H1 (cell line): Measurements from ENCODE around the gene TEKT3. TPM values are rescaled to one million over a fixed set of nuclear protein-coding genes. Genes with fewer than 3 reads are reported as not detected.

Source experiments
- CREB1 ChIP-seq: IDR thresholded peaks from 2 replicates; pipeline ENCODE4 v1.6.1; 2012; ENCODE audit warnings: inconsistent platforms
- E2F6 ChIP-seq: IDR thresholded peaks from 2 replicates; pipeline ENCODE4 v1.6.1; 2012; ENCODE audit warnings: inconsistent platforms
- GTF2F1 ChIP-seq: IDR thresholded peaks from 2 replicates; pipeline ENCODE4 v1.6.1; 2012; ENCODE audit warnings: low read depth, low read length, improper control_type of control experiment, borderline replicate concordance
- NANOG ChIP-seq: IDR thresholded peaks from 2 replicates; pipeline ENCODE4 v1.6.1; 2011; ENCODE audit warnings: low read length, low read depth, mild to moderate bottlenecking, inconsistent platforms; ENCODE audit not compliant: insufficient read depth, poor library complexity, severe bottlenecking
- SIN3A ChIP-seq, 2 experiments: IDR thresholded peaks in 1 of 2; conservative IDR thresholded peaks in 1 of 2; 2 replicates each; pipeline ENCODE4 v1.6.1; 2011 to 2012; ENCODE audit warnings: low read length in 2 of 2, improper control_type of control experiment in 1 of 2, low read depth in 1 of 2, mild to moderate bottlenecking in 1 of 2
- SRF ChIP-seq: IDR thresholded peaks from 2 replicates; pipeline ENCODE4 v1.6.1; 2011; ENCODE audit warnings: mild to moderate bottlenecking, low read depth, low read length, moderate library complexity
- YY1 ChIP-seq: IDR thresholded peaks from 2 replicates; pipeline ENCODE4 v1.6.1; 2011; ENCODE audit warnings: low read depth, mild to moderate bottlenecking, low read length
- polyA plus RNA-seq, 7 experiments: library from polyadenylated mRNA; depleted of rRNA in 3 of 7; stranded (reverse) in 5 of 7; unstranded in 2 of 7; fragments of >200 nt in 5 of 7; fragments of 200-250 nt in 2 of 7; gene quantifications; 1 replicate in 5 of 7; 2 replicates in 1 of 7; 4 replicates in 1 of 7; pipeline versions ENCODE4 v1.2.1 to v1.2.3, GENCODE V29; 2011 to 2013; ENCODE audit warnings: missing spikeins in 2 of 7, mixed read lengths in 2 of 7
- total RNA-seq: library from RNA; stranded (reverse); fragmentation: NEBNext Ultra II Directional; extraction: Animal tissue kit (Norgen Biotek cat#: 25700); gene quantifications from 2 replicates; pipeline ENCODE4 v1.2.1, GENCODE V29; 2021

The TEKT3 gene
- total and polyA plus RNA-seq, 2 of the 8 experiments (the other 6 are each of a cell fraction or from before 2014, with no cell fraction given): 2.2 to 2.9 TPM

GRCh38 chr17:15377200-15377599 is 35.8 kb upstream of the TEKT3 start (continued):
- TF ChIP-seq SIN3A (conservative IDR thresholded peaks at IDR 0.05 in 1 of 2, IDR thresholded peaks at IDR 0.05 in 1 of 2; ENCODE audit: low read depth in 1 of 2, low read length in 2 of 2): no peak
- TF ChIP-seq YY1: no peak
- no peak for TF ChIP-seq E2F6
- no peak for TF ChIP-seq GTF2F1
- no peak for TF ChIP-seq NANOG
- no peak for TF ChIP-seq CREB1
- TF ChIP-seq SRF: no peak
